22Rv1 (cell line): ENCODE measurements around the gene EIF2S1.

Experiments
- H3K27ac ChIP-seq: fragments of 450-650 bp; 2 replicates; pipeline ENCODE4 v1.5.1; 2017
- CTCF ChIP-seq: fragments of 450-650 bp; IDR thresholded peaks from 2 replicates; pipeline ENCODE4 v1.5.1; 2017; ENCODE audit warnings: mild to moderate bottlenecking
- ZFX ChIP-seq: fragments of 450-650 bp; IDR thresholded peaks from 2 replicates; pipeline ENCODE4 v1.6.1; 2017; ENCODE audit warnings: antibody characterized with exemption, borderline replicate concordance

EIF2S1 gene

DNA sequence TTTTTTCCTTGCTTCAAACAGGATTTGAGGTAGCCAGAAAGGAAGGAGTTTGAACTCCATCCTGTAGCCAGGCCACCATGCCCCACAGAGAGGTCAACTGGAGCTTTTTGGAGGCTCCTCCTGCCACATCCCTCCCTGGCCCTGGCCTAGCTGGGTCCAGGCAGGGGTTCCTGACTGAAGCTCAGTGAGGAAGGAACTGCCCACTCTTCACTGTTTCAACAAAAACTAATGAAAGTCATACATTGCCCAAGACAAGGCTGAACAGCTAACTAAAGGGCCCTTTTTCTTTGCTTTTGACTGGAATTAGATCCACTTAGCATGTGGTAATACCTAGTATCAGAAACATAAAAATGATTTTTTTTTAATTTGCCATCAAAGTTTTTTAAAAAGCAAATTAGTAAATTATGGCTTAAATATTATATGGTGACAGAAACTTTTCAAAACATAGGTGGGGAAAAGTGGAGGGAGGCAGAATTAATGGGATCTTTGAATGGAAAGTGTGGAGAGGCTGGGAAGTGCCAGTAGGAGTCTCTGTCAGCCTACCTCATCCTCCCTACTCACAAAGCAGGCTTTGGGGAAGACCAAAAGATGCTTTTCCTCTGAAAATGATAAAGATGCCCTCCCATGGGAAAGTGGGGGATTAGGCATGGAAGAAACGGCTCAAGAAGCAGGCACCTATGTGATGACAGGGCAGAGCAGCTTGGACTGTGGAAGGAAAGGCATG is 29.8 kb downstream of the EIF2S1 start:
- H3K27ac ChIP-seq, result no peak overlapping the region
- TF ChIP-seq ZFX, result no peak
- TF ChIP-seq CTCF, result no peak

DNA sequence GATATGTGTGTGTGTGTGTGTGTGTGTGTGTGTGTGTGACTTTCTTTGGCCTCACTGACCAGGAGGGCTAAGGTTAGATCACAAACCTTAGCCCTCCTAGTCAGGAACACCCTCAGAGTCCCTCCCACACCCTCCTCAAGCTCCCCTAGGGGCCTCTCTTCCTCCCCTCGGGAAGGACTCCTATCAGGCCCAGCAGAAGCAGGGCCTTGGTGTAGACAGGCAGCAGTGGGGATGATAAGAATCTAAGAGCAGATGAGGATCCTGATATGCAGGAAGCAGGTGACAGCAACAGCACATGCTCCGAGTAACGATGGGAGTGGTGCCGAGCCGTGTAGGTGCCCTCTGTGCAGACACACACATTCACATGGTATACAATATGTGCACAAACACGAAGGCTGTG is 31.1 kb downstream of the EIF2S1 start:
- no peak overlapping the region for H3K27ac ChIP-seq
- TF ChIP-seq ZFX, result no peak
- no peak for TF ChIP-seq CTCF

DNA sequence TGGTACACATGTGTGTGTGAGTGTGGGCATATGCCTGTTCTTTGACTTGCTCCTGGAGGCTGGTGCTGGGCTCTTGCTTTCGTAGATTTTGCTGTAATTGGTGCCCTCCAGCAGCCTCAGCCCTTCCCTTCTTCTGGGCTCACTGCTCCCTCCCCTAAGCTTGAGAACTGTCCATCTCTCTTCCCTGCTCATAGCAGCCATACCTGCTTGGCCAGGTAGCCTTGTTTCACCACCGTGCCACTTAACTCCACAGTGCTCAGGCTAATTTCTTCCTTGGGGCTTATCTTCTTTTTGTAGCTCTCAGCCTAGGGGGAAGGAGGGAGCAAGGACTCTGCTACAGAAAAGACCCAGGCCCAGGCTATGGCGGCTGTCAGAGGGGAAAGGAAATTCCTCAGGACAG is 32.0 kb downstream of the EIF2S1 start:
- TF ChIP-seq CTCF (no peak), ZFX (no peak)
- H3K27ac ChIP-seq, result no peak overlapping the region

GRCh38 chr14:67392800-67393199 is 32.7 kb downstream of the EIF2S1 start:
- H3K27ac ChIP-seq, result no peak overlapping the region
- TF ChIP-seq CTCF (no peak), ZFX (no peak)

DNA sequence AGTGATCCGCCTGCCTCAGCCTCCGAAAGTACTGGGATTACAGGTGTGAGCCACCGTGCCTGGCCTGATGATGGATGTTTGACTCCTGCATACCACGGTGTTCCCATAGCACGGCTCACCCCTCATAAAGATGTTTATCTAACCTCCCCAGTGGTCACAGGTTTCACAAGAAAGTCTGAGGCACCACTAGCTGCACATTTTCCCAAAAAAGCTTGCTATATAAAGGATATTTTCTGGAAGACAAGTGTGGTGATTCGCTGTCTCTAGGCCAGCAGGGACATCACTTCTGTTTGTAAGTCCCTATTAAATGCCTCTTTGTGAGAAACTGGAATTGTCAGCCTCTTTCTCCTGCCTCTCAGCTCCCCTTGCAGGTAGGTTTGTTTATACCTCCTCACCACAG is 33.6 kb downstream of the EIF2S1 start:
- H3K27ac ChIP-seq, result no peak overlapping the region
- TF ChIP-seq ZFX, result no peak
- TF ChIP-seq CTCF, result no peak

DNA sequence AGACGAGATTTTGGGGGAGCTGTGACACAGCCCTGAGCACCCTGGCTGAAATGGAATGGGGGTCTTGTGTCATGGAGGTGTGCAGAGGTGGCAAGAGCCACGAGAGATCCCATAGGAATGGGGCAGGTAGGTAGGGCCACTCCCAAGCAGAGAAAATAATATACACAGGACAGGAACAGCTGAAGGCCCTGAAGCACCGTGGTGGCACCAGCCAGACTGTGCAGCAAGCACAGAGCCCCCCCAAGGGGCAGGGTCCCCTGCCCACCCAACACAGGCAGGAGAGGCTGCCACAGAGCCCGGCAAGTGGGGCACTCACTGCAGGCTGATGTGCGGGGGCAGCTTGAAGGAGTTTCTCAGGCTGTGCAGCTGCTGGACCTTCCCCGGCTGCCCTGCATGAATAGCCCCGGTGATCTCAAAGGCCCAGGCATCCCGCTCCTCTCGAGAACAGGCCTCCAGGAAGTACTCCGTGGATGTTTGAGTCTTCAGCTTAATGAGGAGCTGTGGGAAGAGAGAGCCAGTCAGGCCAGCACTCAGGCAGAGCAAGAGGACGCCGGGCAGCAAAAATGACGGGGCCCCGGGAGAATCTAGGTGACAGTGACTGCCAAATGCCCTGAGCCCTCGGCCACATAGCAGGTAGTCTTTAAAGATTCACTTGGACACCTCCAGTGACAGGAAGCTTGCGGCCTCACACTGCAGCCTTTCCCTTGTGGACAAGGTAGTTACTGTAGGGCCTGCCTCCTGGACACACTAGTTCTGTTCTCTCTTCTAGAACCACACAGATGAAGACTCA is 35.2 kb downstream of the EIF2S1 start:
- no peak overlapping the region for H3K27ac ChIP-seq

More for the DNA sequence above, 35.2 kb downstream of the EIF2S1 start:
- TF ChIP-seq CTCF (no peak), ZFX (no peak)
